ENCODE data around the gene SYCE1. TPM values are rescaled to one million over a fixed set of nuclear protein-coding genes. Genes with fewer than 3 reads are reported as not detected.

The SYCE1 gene
- total and polyA plus RNA-seq, 2 of the 4 experiments (the other 2 are of a cell fraction): not detected

DNA sequence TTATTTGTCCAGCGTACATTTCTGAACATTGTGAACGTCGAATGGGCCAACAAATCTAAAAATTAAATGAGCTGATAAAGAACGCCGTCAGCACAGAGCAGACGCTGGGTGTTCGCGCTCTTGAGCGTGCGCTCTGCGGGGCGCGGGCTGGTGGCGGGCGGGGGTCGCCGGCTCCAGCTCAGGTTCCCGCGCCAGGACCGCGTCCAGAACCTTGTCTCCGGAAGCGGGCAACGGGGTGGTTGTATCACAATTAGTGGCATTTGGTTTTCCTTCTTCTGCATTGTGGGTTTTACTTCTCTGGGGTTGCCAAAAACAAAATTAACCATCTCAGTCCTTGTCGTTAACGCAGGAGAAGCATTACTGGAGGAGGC is 35.8 kb downstream of the SYCE1 start:
- no peak overlapping the region for H3K4ac ChIP-seq (ENCODE audit: low read depth, low read length)
- POLR2A ChIA-PET (ENCODE audit: unreplicated experiment): no interaction called here
- peaks cover 39% of the 10 kb centered on the region for H3K27me3 ChIP-seq (ENCODE audit: control insufficient read depth, insufficient read depth, low read length)
- BruUV-seq (replicated peaks): no TSS peak
- H3K4me3 ChIP-seq (ENCODE audit: insufficient read depth, low read depth, low read length): no peak overlapping the region
- H3K14ac ChIP-seq (replicated peaks; ENCODE audit: low read depth, low read length): no peak overlapping the region
- no peak overlapping the region for H2AK5ac ChIP-seq (ENCODE audit: low read depth, low read length)
- no peaks in the 10 kb centered on the region for H3K4me1 ChIP-seq (ENCODE audit: control insufficient read depth, insufficient read depth, low read length)
- in situ Hi-C loops (cut with MboI; ENCODE audit: low sequenced_read_pairs) (no loop called here), intact Hi-C loops (cut with micrococcal nuclease) (loop anchor here (10.0 kb wide), 1 partner anchor 205 kb away; no protein-coding TSS in a partner anchor), dilution Hi-C loops (cut with HindIII; ENCODE audit: low sequenced_read_pairs, unreplicated experiment) (no loop called here)
- H3K9ac ChIP-seq (ENCODE audit: low read depth, low read length): no peak overlapping the region
- H3K4me2 ChIP-seq (ENCODE audit: low read depth, low read length): peak overlapping the region; percentile 61; the same call in 1 of the 2 replicates
- no peak overlapping the region for H2BK20ac ChIP-seq (ENCODE audit: low read depth, low read length)
- no peak overlapping the region for H3K27ac ChIP-seq (ENCODE audit: insufficient read depth, low read length)
- H4K20me1 ChIP-seq (ENCODE audit: insufficient read depth, low read length): no peaks in the 10 kb centered on the region
- DNase-seq (no peak), ATAC-seq (ENCODE audit: low read depth) (no peak)
- H3K23ac ChIP-seq (ENCODE audit: low read depth, low read length): no peak overlapping the region
- H2AK9ac ChIP-seq (replicated peaks; ENCODE audit: low read depth, low read length, poor library complexity): no peak overlapping the region
- H3K56ac ChIP-seq (ENCODE audit: extremely low read depth, insufficient read depth, low read length): no peak overlapping the region
- H3K79me1 ChIP-seq (ENCODE audit: low read depth in 1 of 2, low read length in 2 of 2): no peaks in the 10 kb centered on the region
- no peak overlapping the region for H4K91ac ChIP-seq (ENCODE audit: insufficient read depth, low read depth, low read length)
- no peak overlapping the region for H2BK15ac ChIP-seq (ENCODE audit: low read depth, low read length)
- no peaks in the 10 kb centered on the region for H3K36me3 ChIP-seq (ENCODE audit: control insufficient read depth, insufficient read depth, low read length)
- H3K9me3 ChIP-seq (ENCODE audit: control insufficient read depth, insufficient read depth, low read length): no peaks in the 10 kb centered on the region; the same call in 1 of the 2 replicates
- TF ChIP-seq CHD1 (IDR thresholded peaks at IDR 0.05; ENCODE audit: low read depth, low read length) (no peak), RCOR1 (IDR thresholded peaks at IDR 0.05; ENCODE audit: insufficient replicate concordance, low read length) (no peak), NFE2L2 (IDR thresholded peaks at IDR 0.05; ENCODE audit: low read depth, low read length) (no peak), ELK1 (IDR thresholded peaks at IDR 0.05; ENCODE audit: borderline replicate concordance, low read depth, low read length) (no peak), FOS (IDR thresholded peaks at IDR 0.05; ENCODE audit: low read depth, low read length) (no peak), MXI1 (IDR thresholded peaks at IDR 0.05; ENCODE audit: borderline replicate concordance, low read depth, low read length) (no peak), RFX5 (IDR thresholded peaks at IDR 0.05; ENCODE audit: low read depth, low read length) (no peak), USF2 (IDR thresholded peaks at IDR 0.05; ENCODE audit: low read depth, low read length) (no peak), BHLHE40 (IDR thresholded peaks at IDR 0.05; ENCODE audit: low read depth, low read length) (no peak), MAZ (IDR thresholded peaks at IDR 0.05; ENCODE audit: borderline replicate concordance, low read depth, low read length) (no peak), MAFK (IDR thresholded peaks at IDR 0.05; ENCODE audit: low read depth, low read length) (no peak), RAD21 (IDR thresholded peaks at IDR 0.05; ENCODE audit: low read length) (no peak), POLR2A (IDR thresholded peaks at IDR 0.05; ENCODE audit: low read depth, low read length) (no peak), CEBPB (IDR thresholded peaks at IDR 0.05; ENCODE audit: low read depth, low read length) (no peak), SMC3 (IDR thresholded peaks at IDR 0.05; ENCODE audit: low read depth, low read length) (no peak)
- TF ChIP-seq, protein P1, sequence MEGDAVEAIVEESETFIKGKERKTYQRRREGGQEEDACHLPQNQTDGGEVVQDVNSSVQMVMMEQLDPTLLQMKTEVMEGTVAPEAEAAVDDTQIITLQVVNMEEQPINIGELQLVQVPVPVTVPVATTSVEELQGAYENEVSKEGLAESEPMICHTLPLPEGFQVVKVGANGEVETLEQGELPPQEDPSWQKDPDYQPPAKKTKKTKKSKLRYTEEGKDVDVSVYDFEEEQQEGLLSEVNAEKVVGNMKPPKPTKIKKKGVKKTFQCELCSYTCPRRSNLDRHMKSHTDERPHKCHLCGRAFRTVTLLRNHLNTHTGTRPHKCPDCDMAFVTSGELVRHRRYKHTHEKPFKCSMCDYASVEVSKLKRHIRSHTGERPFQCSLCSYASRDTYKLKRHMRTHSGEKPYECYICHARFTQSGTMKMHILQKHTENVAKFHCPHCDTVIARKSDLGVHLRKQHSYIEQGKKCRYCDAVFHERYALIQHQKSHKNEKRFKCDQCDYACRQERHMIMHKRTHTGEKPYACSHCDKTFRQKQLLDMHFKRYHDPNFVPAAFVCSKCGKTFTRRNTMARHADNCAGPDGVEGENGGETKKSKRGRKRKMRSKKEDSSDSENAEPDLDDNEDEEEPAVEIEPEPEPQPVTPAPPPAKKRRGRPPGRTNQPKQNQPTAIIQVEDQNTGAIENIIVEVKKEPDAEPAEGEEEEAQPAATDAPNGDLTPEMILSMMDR (conservative IDR thresholded peaks at IDR 0.05; ENCODE audit: low read depth, low read length): no peak
- H4K8ac ChIP-seq (ENCODE audit: low read depth in 2 of 2, low read length in 2 of 2): no peak overlapping the region
- H2BK5ac ChIP-seq (ENCODE audit: low read depth, low read length, poor library complexity, severe bottlenecking): no peak overlapping the region
- H4K5ac ChIP-seq (ENCODE audit: low read depth, low read length): no peak overlapping the region
- H3K18ac ChIP-seq (ENCODE audit: low read depth, low read length): no peak overlapping the region
- H2AFZ ChIP-seq (replicated peaks; ENCODE audit: low read length, poor library complexity): no peak overlapping the region
- 20% methylated on average over 2 of the region's 26 CpGs; no CpG with 5 or more reads in 1 of the 2 experiments for WGBS, 2 experiments (ENCODE audit: extremely low coverage in 2 of 2, insufficient read length in 1 of 2)
- CTCF ChIA-PET: no interaction called here
- no peaks in the 10 kb centered on the region for H3K9me1 ChIP-seq (ENCODE audit: insufficient read depth, low read length)
- no peak overlapping the region for H2BK120ac ChIP-seq (ENCODE audit: low read depth, low read length)
